ENCODE data around the gene PHRF1.
A peak's percentile ranks its signal among the peaks of the same experiment; 100 is the strongest.

PHRF1 gene

GRCh38 chr11:562046-562645 is 14.1 kb upstream of the PHRF1 start:
- peak overlapping the region; percentile 57 for H3K4me3 ChIP-seq (ENCODE audit: low read length)
- peaks cover 35% of the 10 kb centered on the region for H3K27me3 ChIP-seq (ENCODE audit: control insufficient read depth, insufficient read depth, low read length)
- H3K4me1 ChIP-seq (ENCODE audit: control insufficient read depth, low read depth, low read length), result peaks cover 5% of the 10 kb centered on the region
- H3K9me3 ChIP-seq (ENCODE audit: control insufficient read depth, low read depth, low read length), result no peaks in the 10 kb centered on the region
- H3K36me3 ChIP-seq (ENCODE audit: control insufficient read depth, low read depth, low read length), result no peaks in the 10 kb centered on the region
- H3K9ac ChIP-seq (ENCODE audit: low read length), result no peak overlapping the region
- H3K27ac ChIP-seq (ENCODE audit: low read length), result no peak overlapping the region

- Histone ChIP-seq H3K36me3 (ENCODE audit: control insufficient read depth, low read depth, low read length) (no peaks in the 10 kb centered on the region), H3K27me3 (ENCODE audit: control insufficient read depth, insufficient read depth, low read length) (peaks cover 32% of the 10 kb centered on the region), H3K9me3 (ENCODE audit: control insufficient read depth, low read depth, low read length) (no peaks in the 10 kb centered on the region), H3K27ac (ENCODE audit: low read length) (no peak overlapping the region), H3K9ac (ENCODE audit: low read length) (no peak overlapping the region), H3K4me1 (ENCODE audit: control insufficient read depth, low read depth, low read length) (peaks cover 5% of the 10 kb centered on the region), H3K4me3 (ENCODE audit: low read length) (no peak overlapping the region)
These were observed 13.0 kb upstream of the PHRF1 start for GRCh38 chr11:563066-563811.

- Histone ChIP-seq H3K27me3 (ENCODE audit: control insufficient read depth, insufficient read depth, low read length) (peaks cover 24% of the 10 kb centered on the region), H3K9ac (ENCODE audit: low read length) (no peak overlapping the region), H3K4me1 (ENCODE audit: control insufficient read depth, low read depth, low read length) (peaks cover 5% of the 10 kb centered on the region), H3K36me3 (ENCODE audit: control insufficient read depth, low read depth, low read length) (no peaks in the 10 kb centered on the region), H3K4me3 (ENCODE audit: low read length) (no peak overlapping the region), H3K9me3 (ENCODE audit: control insufficient read depth, low read depth, low read length) (no peaks in the 10 kb centered on the region), H3K27ac (ENCODE audit: low read length) (no peak overlapping the region)
These were observed 12.3 kb upstream of the PHRF1 start for GRCh38 chr11:563812-564578.

- no peak overlapping the region for H3K27ac ChIP-seq (ENCODE audit: low read length)
- H3K27me3 ChIP-seq (ENCODE audit: control insufficient read depth, insufficient read depth, low read length), result peaks cover 14% of the 10 kb centered on the region
- H3K4me1 ChIP-seq (ENCODE audit: control insufficient read depth, low read depth, low read length), result peaks cover under 1% of the 10 kb centered on the region
- H3K9me3 ChIP-seq (ENCODE audit: control insufficient read depth, low read depth, low read length), result no peaks in the 10 kb centered on the region
- no peak overlapping the region for H3K4me3 ChIP-seq (ENCODE audit: low read length)
- H3K9ac ChIP-seq (ENCODE audit: low read length), result no peak overlapping the region
- H3K36me3 ChIP-seq (ENCODE audit: control insufficient read depth, low read depth, low read length), result no peaks in the 10 kb centered on the region
These were observed 10.3 kb upstream of the PHRF1 start for GRCh38 chr11:565921-566509.

GRCh38 chr11:567011-567628 is 9.2 kb upstream of the PHRF1 start:
- H3K4me1 ChIP-seq (ENCODE audit: control insufficient read depth, low read depth, low read length), result peaks cover 9% of the 10 kb centered on the region
- H3K27me3 ChIP-seq (ENCODE audit: control insufficient read depth, insufficient read depth, low read length), result peaks cover 14% of the 10 kb centered on the region
- H3K9me3 ChIP-seq (ENCODE audit: control insufficient read depth, low read depth, low read length), result no peaks in the 10 kb centered on the region
- H3K27ac ChIP-seq (ENCODE audit: low read length), result no peak overlapping the region
- H3K9ac ChIP-seq (ENCODE audit: low read length), result no peak overlapping the region
- no peak overlapping the region for H3K4me3 ChIP-seq (ENCODE audit: low read length)
- no peaks in the 10 kb centered on the region for H3K36me3 ChIP-seq (ENCODE audit: control insufficient read depth, low read depth, low read length)

- Histone ChIP-seq H3K27ac (ENCODE audit: low read length) (no peak overlapping the region), H3K27me3 (ENCODE audit: control insufficient read depth, insufficient read depth, low read length) (peaks cover 14% of the 10 kb centered on the region), H3K36me3 (ENCODE audit: control insufficient read depth, low read depth, low read length) (no peaks in the 10 kb centered on the region), H3K4me3 (ENCODE audit: low read length) (peak overlapping the region; percentile 47), H3K9me3 (ENCODE audit: control insufficient read depth, low read depth, low read length) (no peaks in the 10 kb centered on the region), H3K9ac (ENCODE audit: low read length) (no peak overlapping the region), H3K4me1 (ENCODE audit: control insufficient read depth, low read depth, low read length) (peaks cover 9% of the 10 kb centered on the region)
These were observed 8.5 kb upstream of the PHRF1 start for GRCh38 chr11:567629-568292.

GRCh38 chr11:568306-569157 is 7.7 kb upstream of the PHRF1 start:
- Histone ChIP-seq H3K36me3 (ENCODE audit: control insufficient read depth, low read depth, low read length) (no peaks in the 10 kb centered on the region), H3K9ac (ENCODE audit: low read length) (no peak overlapping the region), H3K4me3 (ENCODE audit: low read length) (peak overlapping the region; percentile 47), H3K27me3 (ENCODE audit: control insufficient read depth, insufficient read depth, low read length) (peaks cover 18% of the 10 kb centered on the region), H3K27ac (ENCODE audit: low read length) (no peak overlapping the region), H3K4me1 (ENCODE audit: control insufficient read depth, low read depth, low read length) (peaks cover 9% of the 10 kb centered on the region), H3K9me3 (ENCODE audit: control insufficient read depth, low read depth, low read length) (no peaks in the 10 kb centered on the region)

GRCh38 chr11:569158-569885 is 6.9 kb upstream of the PHRF1 start:
- Histone ChIP-seq H3K27ac (ENCODE audit: low read length) (no peak overlapping the region), H3K27me3 (ENCODE audit: control insufficient read depth, insufficient read depth, low read length) (peaks cover 25% of the 10 kb centered on the region), H3K36me3 (ENCODE audit: control insufficient read depth, low read depth, low read length) (no peaks in the 10 kb centered on the region), H3K4me1 (ENCODE audit: control insufficient read depth, low read depth, low read length) (peaks cover 9% of the 10 kb centered on the region), H3K9ac (ENCODE audit: low read length) (no peak overlapping the region), H3K4me3 (ENCODE audit: low read length) (no peak overlapping the region), H3K9me3 (ENCODE audit: control insufficient read depth, low read depth, low read length) (no peaks in the 10 kb centered on the region)

- Histone ChIP-seq H3K4me3 (ENCODE audit: low read length) (no peak overlapping the region), H3K4me1 (ENCODE audit: control insufficient read depth, low read depth, low read length) (peaks cover 12% of the 10 kb centered on the region), H3K27ac (ENCODE audit: low read length) (no peak overlapping the region), H3K9me3 (ENCODE audit: control insufficient read depth, low read depth, low read length) (no peaks in the 10 kb centered on the region), H3K36me3 (ENCODE audit: control insufficient read depth, low read depth, low read length) (no peaks in the 10 kb centered on the region), H3K27me3 (ENCODE audit: control insufficient read depth, insufficient read depth, low read length) (peaks cover 35% of the 10 kb centered on the region), H3K9ac (ENCODE audit: low read length) (no peak overlapping the region)
These were observed 4.5 kb upstream of the PHRF1 start for GRCh38 chr11:571802-572185.
